ENCODE data around the gene ZNF607.

DNA sequence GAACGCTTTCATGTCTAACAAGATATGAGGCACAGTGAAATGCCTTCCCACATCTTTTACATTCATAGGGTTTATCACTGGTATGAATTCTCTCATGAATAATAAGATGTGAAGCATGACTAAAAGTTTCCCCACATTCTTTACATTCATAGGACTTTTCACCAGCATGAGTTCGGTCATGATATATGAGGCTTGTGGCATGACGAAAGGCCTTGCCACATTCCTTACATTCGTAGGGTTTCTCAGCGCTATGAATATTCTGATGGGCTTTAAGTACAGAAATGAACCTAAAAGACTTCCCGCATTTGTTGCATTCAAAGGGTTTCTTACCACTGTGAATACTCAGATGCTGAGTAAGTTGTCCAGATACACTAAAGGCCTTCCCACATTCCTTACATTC lies 21.3 kb downstream of the ZNF607 start:
- TF ChIP-seq, protein P1, sequence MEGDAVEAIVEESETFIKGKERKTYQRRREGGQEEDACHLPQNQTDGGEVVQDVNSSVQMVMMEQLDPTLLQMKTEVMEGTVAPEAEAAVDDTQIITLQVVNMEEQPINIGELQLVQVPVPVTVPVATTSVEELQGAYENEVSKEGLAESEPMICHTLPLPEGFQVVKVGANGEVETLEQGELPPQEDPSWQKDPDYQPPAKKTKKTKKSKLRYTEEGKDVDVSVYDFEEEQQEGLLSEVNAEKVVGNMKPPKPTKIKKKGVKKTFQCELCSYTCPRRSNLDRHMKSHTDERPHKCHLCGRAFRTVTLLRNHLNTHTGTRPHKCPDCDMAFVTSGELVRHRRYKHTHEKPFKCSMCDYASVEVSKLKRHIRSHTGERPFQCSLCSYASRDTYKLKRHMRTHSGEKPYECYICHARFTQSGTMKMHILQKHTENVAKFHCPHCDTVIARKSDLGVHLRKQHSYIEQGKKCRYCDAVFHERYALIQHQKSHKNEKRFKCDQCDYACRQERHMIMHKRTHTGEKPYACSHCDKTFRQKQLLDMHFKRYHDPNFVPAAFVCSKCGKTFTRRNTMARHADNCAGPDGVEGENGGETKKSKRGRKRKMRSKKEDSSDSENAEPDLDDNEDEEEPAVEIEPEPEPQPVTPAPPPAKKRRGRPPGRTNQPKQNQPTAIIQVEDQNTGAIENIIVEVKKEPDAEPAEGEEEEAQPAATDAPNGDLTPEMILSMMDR (optimal IDR thresholded peaks at IDR 0.05 in 1 of 3, IDR thresholded peaks at IDR 0.05 in 1 of 3, conservative IDR thresholded peaks at IDR 0.05 in 1 of 3; ENCODE audit: extremely low read depth in 1 of 3, insufficient read depth in 2 of 3, low read length in 3 of 3), result no peak
- no peak for TF ChIP-seq EZH2 (IDR thresholded peaks at IDR 0.05; ENCODE audit: low read length)

Data from keratinocyte (primary cell).